ENCODE results near the gene GH1.
"Not testable (repeated sequence)": the region's sequence is repeated elsewhere in the genome, so short reads cannot be mapped to it uniquely, and the experiment has no call there.

GH1 gene

DNA sequence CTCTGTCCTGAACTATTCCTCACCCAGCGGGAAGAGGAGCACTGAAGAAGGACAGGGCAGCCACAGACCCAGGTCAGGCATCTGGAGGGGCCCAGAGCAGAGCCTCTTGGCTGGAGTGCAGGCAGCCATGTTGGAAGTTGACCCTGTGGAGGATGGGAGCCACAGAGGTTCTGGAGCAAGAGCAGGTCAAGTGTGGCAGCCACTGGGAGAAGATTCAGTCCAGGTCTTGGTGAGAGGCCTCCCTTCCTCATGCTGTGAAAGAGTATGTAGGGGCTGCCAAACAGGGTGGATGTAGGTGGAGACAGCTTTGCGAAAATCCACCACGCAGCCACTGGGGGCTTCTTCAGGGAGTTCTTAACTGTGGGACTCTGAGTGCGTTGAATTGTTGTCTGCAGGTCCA is 14.1 kb upstream of the GH1 start:
- Histone ChIP-seq H3K4me1 (ENCODE audit: insufficient read depth, low read length) (peaks cover 9% of the 10 kb centered on the region; the same call in 1 of the 2 replicates), H3K27me3 (ENCODE audit: insufficient read depth, low read length) (no peaks in the 10 kb centered on the region), H3K9ac (ENCODE audit: low read depth, low read length) (no peak overlapping the region), H3K4me3 (ENCODE audit: low read length) (no peak overlapping the region), H3K9me3 (ENCODE audit: insufficient read depth, low read depth, low read length) (no peaks in the 10 kb centered on the region), H3K27ac (ENCODE audit: low read depth, low read length) (no peak overlapping the region), H3K36me3 (ENCODE audit: insufficient read depth, low read length) (no peaks in the 10 kb centered on the region)
- WGBS, result 96% methylated on average over 4 of the region's 4 CpGs

DNA sequence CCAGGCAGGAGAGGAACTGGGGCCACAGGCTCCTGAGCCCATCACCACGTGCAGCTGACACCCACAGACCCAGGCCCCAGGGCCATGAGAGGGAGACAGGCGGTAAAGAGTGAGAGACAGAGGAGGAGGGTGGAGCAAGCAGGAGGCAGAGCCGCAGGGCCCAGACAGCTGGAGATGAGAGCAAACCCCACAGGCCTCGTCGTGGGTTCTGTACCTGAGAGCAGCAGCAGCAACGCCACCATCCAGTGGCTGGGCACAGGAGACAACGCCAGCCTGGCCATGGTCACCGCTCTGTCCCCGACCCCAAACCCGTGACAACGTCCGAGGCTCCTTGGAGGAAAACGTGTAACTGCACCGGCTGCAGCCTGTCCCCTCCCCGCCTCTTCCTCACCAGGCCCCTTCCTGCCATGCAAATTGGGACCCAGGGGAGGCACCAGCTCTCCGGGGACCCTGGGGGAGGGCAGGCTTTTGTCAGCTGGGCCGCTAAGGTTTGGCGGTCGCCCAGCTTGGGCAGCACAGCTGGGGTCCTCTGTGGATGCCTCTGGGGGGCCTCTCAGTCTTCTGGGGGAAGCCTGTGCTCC is 13.4 kb upstream of the GH1 start, which contains the start of gene CD79B:
CD79B (minus strand) TSS at position 351 of the 581 bp plus-strand sequence; CDS start at position 281, 70 bp downstream.
- no peaks in the 10 kb centered on the region for H3K27me3 ChIP-seq (ENCODE audit: insufficient read depth, low read length)
- 67% methylated on average over 19 of the region's 19 CpGs for WGBS
- no peaks in the 10 kb centered on the region for H3K9me3 ChIP-seq (ENCODE audit: insufficient read depth, low read depth, low read length)
- H3K9ac ChIP-seq (ENCODE audit: low read depth, low read length), result no peak within 1 kb of the TSS
- H3K27ac ChIP-seq (ENCODE audit: low read depth, low read length), result no peak within 1 kb of the TSS
- H3K36me3 ChIP-seq (ENCODE audit: insufficient read depth, low read length), result no peaks in the 10 kb centered on the region
- peaks cover 9% of the 10 kb centered on the region; the same call in 1 of the 2 replicates for H3K4me1 ChIP-seq (ENCODE audit: insufficient read depth, low read length)
- H3K4me3 ChIP-seq (ENCODE audit: low read length), result no peak within 1 kb of the TSS

DNA sequence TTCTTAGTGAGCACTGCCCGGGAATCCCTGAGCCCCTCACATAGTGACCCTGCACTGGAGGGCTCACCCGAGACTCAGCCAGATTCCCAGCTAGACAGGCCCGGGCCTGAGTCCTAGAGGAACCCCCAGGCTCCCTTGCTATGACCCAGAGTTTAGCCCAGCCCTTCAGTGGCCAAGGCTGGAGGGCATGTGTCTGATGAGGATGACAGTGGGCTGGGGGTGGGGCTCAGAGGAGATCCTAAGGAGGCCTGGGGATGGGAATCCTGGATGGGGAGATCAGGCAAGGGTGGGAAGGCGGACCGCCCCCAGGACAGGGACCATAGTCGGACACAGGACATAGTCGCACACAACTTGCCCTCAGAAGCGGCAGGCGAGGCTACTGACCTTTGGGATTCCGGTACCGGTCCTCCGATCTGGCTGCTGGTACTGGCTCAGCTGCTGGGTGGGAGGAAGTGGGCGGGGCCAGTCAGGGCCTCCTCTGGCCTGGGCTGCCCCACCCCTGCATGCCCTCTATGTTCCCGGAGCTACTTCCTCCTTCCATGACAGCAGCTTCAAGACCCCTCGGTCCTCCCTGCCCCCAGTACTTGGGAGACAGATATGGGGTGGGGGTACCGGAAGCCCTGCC is 12.4 kb upstream of the GH1 start:
- H3K4me3 ChIP-seq (ENCODE audit: low read length), result no peak overlapping the region
- H3K4me1 ChIP-seq (ENCODE audit: insufficient read depth, low read length), result peaks cover 9% of the 10 kb centered on the region; the same call in 1 of the 2 replicates

DNA sequence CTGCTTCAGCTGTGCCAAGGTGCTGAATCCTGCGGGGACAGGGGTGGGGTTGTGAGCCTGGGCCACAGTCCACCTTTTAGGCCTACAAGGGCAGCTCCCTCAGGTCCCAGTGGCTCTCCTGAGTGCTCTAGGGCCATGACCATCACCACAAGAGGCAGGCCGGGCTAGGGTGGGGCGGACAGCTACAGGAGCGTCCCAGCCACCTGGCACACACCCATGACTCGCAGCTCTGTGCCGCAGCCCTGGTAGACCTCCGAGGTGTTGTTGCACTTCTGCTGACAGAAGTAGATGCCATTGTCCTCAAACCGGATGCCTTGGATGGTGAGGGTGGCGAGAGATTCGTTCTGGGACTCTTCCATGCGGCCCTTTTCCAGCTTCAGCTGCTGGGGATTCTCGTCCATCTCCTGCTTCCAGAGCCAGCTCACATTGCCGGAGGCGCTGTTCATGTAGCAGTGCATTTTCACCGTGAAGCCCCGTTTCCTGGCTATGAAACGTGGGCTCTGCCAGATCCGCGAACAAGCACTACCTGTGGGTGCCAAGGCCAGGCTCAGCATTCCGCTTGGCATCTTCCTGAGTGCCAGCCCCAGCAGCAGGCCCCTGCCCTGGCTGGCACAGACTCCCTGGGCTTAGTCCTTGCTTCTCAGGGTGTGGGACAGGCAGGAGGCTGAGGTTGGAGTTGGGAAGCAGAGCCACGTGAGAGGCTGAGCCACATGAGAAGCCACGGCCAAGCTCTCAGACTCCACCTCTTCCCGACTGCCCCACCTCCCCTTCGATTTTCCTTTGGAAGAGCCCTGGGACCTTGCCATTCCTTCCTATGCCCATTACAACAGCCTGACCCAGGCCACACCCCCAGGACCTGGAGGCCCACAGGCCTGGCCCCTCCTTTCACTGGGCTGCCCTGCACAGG is 11.5 kb upstream of the GH1 start:
- H3K9me3 ChIP-seq (ENCODE audit: insufficient read depth, low read depth, low read length), result no peaks in the 10 kb centered on the region
- WGBS, result 92% methylated on average over 24 of the region's 24 CpGs
- no peak overlapping the region for H3K27ac ChIP-seq (ENCODE audit: low read depth, low read length)
- H3K27me3 ChIP-seq (ENCODE audit: insufficient read depth, low read length), result no peaks in the 10 kb centered on the region
- no peak overlapping the region for H3K4me3 ChIP-seq (ENCODE audit: low read length)
- H3K4me1 ChIP-seq (ENCODE audit: insufficient read depth, low read length), result peaks cover 9% of the 10 kb centered on the region; the same call in 1 of the 2 replicates
- H3K9ac ChIP-seq (ENCODE audit: low read depth, low read length), result no peak overlapping the region
- no peaks in the 10 kb centered on the region for H3K36me3 ChIP-seq (ENCODE audit: insufficient read depth, low read length)

More for the DNA sequence above, 12.4 kb upstream of the GH1 start:
- H3K27me3 ChIP-seq (ENCODE audit: insufficient read depth, low read length), result no peaks in the 10 kb centered on the region
- H3K9ac ChIP-seq (ENCODE audit: low read depth, low read length), result no peak overlapping the region
- no peak overlapping the region for H3K27ac ChIP-seq (ENCODE audit: low read depth, low read length)
- no peaks in the 10 kb centered on the region for H3K9me3 ChIP-seq (ENCODE audit: insufficient read depth, low read depth, low read length)
- H3K36me3 ChIP-seq (ENCODE audit: insufficient read depth, low read length), result no peaks in the 10 kb centered on the region
- 71% methylated on average over 16 of the region's 16 CpGs for WGBS

DNA sequence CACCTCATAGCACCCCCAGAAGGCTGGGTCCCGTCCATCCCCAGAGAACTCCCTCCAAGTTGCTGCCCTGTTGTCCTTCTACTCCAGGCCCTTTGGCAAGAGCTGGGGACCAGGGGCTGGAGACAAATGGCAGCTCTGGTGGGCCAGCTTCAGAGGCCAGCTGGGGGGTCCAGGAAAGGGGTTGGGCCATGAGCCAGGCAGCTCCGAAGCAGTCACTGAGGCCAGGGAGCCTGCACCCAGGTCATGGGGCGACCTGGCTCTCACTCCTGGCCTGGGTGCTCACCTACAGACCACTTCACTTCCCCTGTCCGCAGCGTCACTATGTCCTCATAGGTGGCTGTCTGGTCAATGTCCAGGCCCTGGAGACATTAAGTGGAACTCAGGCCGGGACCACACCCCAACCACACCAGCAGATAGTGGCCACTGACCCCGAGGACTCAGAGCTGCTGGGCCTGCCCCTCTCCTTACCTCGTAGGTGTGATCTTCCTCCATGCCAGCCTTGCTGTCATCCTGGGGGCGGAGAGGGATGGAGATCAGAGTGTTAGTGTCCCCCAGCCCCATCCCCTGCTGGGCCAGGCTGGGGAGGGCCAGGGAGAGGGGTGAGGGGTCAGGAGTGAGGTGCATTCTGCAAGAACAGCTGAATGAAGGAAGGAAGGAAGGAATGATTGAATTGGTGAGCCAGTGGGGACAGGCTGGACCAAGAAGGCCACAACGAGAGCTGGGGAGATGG is 10.5 kb upstream of the GH1 start:
- Histone ChIP-seq H3K4me1 (ENCODE audit: insufficient read depth, low read length) (peaks cover 9% of the 10 kb centered on the region; the same call in 1 of the 2 replicates), H3K9me3 (ENCODE audit: insufficient read depth, low read depth, low read length) (no peaks in the 10 kb centered on the region), H3K27ac (ENCODE audit: low read depth, low read length) (no peak overlapping the region), H3K36me3 (ENCODE audit: insufficient read depth, low read length) (no peaks in the 10 kb centered on the region), H3K27me3 (ENCODE audit: insufficient read depth, low read length) (no peaks in the 10 kb centered on the region), H3K4me3 (ENCODE audit: low read length) (no peak overlapping the region), H3K9ac (ENCODE audit: low read depth, low read length) (no peak overlapping the region)
- 94% methylated on average over 10 of the region's 10 CpGs for WGBS

DNA sequence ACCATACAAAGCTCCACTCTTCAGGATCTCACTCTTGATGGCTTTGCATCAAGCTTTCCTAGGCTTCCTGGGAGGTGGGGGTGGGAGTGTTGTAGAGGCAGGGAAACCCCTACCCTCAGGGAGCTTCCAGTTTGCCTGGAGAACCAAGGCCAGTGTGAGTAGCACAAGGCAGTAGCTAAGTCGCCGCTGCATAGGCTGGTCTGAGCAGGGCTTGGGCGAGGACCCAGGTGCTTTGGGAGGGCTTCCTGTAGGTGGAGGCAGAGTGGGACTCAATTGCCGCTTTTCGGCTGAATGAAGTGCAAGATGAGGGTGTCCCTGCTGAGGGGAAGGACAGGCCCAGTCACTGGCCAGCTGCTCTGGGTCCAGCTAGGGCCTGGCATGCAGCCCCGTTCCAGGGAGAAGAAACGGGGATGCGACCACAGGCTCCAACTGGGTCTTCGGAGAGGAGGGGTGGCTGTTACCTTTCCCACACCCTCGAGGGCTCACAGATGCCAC is 9.6 kb upstream of the GH1 start:
- H3K4me1 ChIP-seq (ENCODE audit: insufficient read depth, low read length), result peaks cover 9% of the 10 kb centered on the region; the same call in 1 of the 2 replicates
- H3K36me3 ChIP-seq (ENCODE audit: insufficient read depth, low read length), result no peaks in the 10 kb centered on the region
- no peak overlapping the region for H3K9ac ChIP-seq (ENCODE audit: low read depth, low read length)
- no peak overlapping the region for H3K4me3 ChIP-seq (ENCODE audit: low read length)
- 86% methylated on average over 10 of the region's 10 CpGs for WGBS
- no peaks in the 10 kb centered on the region for H3K9me3 ChIP-seq (ENCODE audit: insufficient read depth, low read depth, low read length)
- no peaks in the 10 kb centered on the region for H3K27me3 ChIP-seq (ENCODE audit: insufficient read depth, low read length)
- H3K27ac ChIP-seq (ENCODE audit: low read depth, low read length), result no peak overlapping the region

DNA sequence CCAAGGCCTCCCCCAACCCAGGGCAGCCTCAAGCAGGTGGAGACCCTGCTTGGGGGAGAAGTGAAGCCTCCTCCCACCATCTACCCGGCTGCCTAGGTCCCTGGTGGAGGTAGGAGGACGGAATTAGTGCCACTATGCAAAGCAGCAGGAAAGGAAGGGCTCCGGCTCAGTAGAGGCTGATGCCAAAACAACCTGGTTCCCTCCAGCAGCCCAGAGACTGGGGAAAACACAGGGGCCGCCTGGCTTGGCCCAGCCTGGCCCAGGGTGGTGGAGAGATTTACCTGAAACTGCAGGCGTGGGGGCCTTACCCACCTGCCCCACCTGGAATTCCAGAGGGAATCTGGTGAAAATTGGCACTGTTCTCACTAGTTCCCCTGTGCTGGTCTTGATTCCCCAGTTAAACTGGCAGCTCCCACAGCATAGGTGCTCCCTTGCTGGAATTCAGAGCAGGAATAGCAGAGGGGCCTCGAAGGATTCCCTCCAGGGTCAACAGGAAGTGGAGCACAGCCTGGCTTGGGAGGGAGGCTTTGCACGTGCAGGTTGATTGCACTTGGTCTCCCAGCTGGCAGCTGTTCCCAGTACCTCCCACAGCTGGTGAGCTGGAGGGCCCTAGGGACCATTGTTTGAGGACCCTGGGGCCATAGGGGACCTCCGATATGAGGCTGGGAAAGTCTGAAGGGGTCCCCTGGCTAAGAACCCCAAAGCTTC is 9.0 kb upstream of the GH1 start:
- Histone ChIP-seq H3K9ac (ENCODE audit: low read depth, low read length) (no peak overlapping the region), H3K27ac (ENCODE audit: low read depth, low read length) (no peak overlapping the region), H3K4me1 (ENCODE audit: insufficient read depth, low read length) (peaks cover 9% of the 10 kb centered on the region; the same call in 1 of the 2 replicates), H3K4me3 (ENCODE audit: low read length) (no peak overlapping the region), H3K9me3 (ENCODE audit: insufficient read depth, low read depth, low read length) (no peaks in the 10 kb centered on the region), H3K36me3 (ENCODE audit: insufficient read depth, low read length) (no peaks in the 10 kb centered on the region), H3K27me3 (ENCODE audit: insufficient read depth, low read length) (no peaks in the 10 kb centered on the region)
- 88% methylated on average over 8 of the region's 8 CpGs for WGBS

DNA sequence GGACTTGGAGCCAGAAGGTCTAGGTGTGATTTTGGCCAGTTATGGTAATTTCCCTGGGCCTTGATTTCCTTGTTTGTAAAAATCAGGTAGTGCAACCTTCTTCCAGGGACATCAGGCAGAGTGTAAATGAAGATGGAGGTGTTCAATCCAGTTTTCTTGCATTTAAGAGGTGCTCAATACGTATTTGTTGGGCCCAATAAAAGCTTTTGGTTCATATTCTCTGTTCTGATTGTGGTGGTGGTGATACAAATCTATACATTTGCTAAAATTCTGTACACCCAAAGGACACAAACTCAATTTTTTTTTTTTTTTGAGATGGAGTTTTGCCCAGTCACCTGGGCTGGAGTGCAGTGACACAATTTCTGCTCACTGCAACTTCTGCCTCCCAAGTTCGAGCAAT is 7.5 kb upstream of the GH1 start:
- Histone ChIP-seq H3K4me1 (ENCODE audit: insufficient read depth, low read length) (peaks cover 6% of the 10 kb centered on the region; the same call in 1 of the 2 replicates), H3K9me3 (ENCODE audit: insufficient read depth, low read depth, low read length) (no peaks in the 10 kb centered on the region), H3K27ac (ENCODE audit: low read depth, low read length) (no peak overlapping the region), H3K4me3 (ENCODE audit: low read length) (no peak overlapping the region), H3K36me3 (ENCODE audit: insufficient read depth, low read length) (no peaks in the 10 kb centered on the region), H3K27me3 (ENCODE audit: insufficient read depth, low read length) (no peaks in the 10 kb centered on the region), H3K9ac (ENCODE audit: low read depth, low read length) (no peak overlapping the region)
- WGBS, result 87% methylated on average over 2 of the region's 2 CpGs

DNA sequence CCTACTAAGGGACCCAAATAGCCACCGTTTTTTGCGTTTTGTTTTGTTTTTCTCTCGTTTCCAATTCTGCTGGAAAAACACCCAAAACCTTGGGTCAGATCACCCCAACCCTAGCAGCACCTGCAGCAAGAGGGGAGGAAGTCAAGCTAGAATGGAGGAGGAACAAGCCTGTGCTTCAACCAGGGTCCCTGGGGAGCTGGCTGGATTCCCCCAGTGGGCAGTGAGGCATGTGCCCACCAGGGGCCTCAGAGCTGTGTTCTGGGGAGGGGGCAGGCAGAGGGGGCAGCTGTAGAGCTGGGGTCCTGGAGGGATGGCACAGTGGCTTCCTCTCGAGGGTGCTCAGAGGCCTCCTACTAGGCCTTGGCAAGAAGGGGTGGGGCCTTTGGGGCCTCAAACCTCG is 7.0 kb upstream of the GH1 start:
- no peaks in the 10 kb centered on the region for H3K9me3 ChIP-seq (ENCODE audit: insufficient read depth, low read depth, low read length)
- H3K36me3 ChIP-seq (ENCODE audit: insufficient read depth, low read length), result no peaks in the 10 kb centered on the region
- H3K27ac ChIP-seq (ENCODE audit: low read depth, low read length), result no peak overlapping the region
- H3K4me1 ChIP-seq (ENCODE audit: insufficient read depth, low read length), result 0 out of 2 replicates have a peak, but pooled peaks cover under 1% of the 10 kb centered on the region
- H3K27me3 ChIP-seq (ENCODE audit: insufficient read depth, low read length), result no peaks in the 10 kb centered on the region
- no peak overlapping the region for H3K9ac ChIP-seq (ENCODE audit: low read depth, low read length)
- WGBS, result 82% methylated on average over 5 of the region's 5 CpGs
- H3K4me3 ChIP-seq (ENCODE audit: low read length), result no peak overlapping the region

DNA sequence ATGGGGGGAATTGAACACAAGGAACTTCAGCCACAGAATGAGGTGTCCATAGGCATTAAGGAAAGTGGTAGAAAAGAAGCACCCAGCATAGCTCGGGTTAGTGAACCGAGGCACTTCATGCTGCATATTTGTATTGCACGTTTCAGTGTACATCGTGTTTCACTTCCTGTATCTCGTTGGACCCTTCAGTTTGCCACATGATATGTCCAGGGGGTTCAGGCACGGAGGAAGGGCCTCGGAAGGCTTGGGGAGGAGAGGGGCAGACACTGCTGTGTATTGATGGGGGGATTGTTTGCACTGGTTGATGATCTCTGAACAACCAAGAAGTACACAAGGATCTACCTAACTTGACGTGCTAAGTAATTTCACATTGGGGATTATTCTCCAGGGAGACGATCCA is 3.8 kb upstream of the GH1 start:
- not testable (repeated sequence) for H3K4me1 ChIP-seq (ENCODE audit: insufficient read depth, low read length); H3K4me3 ChIP-seq (ENCODE audit: low read length); H3K27me3 ChIP-seq (ENCODE audit: insufficient read depth, low read length); H3K9me3 ChIP-seq (ENCODE audit: insufficient read depth, low read depth, low read length); H3K27ac ChIP-seq (ENCODE audit: low read depth, low read length); H3K36me3 ChIP-seq (ENCODE audit: insufficient read depth, low read length); H3K9ac ChIP-seq (ENCODE audit: low read depth, low read length)
- 94% methylated on average over 8 of the region's 9 CpGs for WGBS

Data from HUES64 (cell line).